Activated CD4-positive, alpha-beta T cell treated with anti-CD3 and anti-CD28 coated beads for 24 hours (primary cell): ENCODE data around the gene GPR65.
A peak's percentile ranks its signal among the peaks of the same experiment; 100 is the strongest.

ENCODE experiments used
- DNase-seq, 2 donors: peaks; one replicate each; pipeline ENCODE4 v3.0.0-alpha.2; 2020; ENCODE audit warnings: low read depth in 2 of 2

Gene GPR65

DNA sequence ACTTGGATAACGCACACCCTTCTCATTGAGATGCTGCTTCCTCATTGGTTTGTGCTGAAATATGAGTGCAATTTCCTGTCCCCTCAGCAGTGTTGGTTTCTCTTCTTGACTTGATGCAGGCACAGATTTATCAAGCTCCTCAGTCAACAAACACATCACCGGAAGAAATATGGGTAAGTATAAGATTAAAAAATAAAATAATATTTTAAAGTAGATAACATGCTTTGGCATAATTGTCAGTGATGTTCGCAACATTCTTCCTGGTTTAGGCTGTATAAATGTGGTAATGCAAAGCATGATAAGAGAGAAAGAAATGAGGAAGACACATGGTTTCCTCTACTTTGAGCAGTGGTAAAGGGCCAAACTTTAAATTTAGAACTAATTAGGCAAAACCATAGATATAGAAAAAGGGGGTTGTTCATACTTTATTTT, at the start of gene GPR65:
Gene GPR65 (plus strand): TSS at position 86 of the 432 bp plus-strand sequence. CDS start 5,713 bp downstream, outside the sequence.
- DNase-seq = no peak

GRCh38 chr14:87955501-87955900, 49.4 kb upstream of the GPR65 start:
- DNase-seq = no peak

DNA sequence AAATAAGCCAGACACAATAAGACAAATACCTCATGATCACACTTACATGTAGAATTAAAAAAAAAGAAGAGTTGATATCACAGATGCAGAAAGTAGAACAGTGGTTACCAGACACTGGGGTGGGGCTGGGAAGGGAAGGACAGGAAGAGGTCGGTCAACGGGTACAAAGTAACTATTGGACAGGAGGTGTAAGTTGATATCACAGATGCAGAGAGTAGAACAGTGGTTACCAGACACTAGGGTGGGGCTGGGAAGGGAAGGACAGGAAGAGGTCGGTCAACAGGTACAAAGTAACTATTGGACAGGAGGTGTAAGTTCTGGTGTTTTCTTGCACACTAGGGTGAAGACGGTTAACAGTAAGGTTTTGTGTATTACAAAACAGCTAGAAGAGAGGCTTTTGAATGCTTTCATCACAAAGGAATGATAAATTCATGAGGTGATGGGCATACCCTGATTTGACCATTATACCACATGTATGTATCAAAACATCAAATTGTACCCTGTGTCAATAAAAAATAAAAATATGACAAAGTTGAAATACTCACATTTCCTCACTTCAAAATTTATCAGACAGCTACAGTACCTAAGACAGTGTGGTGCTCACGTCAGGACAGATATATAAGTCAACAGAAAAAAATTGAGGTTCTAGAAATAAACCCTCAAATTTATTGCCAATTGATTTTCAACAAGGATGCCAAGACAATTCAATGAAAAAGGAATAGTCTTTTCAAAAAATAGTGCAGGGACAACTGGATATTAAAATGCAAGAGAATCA, 44.7 kb upstream of the GPR65 start:
- no peak for DNase-seq

DNA sequence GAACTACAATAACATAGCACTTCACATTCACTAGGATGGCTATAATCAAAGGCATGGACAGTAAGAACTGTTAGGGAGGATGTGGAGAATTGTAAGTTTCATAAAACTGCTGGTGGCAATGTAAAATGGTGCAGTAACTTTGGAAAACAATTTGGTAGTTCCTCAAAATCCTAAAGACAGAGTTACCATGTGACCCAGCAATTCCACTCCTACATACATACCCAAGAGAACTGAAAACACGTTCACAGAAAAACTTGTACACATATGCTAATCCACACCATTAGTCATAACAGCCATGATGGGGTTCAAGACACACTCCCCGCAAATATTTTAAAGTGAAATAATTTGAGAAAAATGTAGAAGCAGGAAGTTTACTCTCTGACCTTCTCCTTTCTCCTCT, 43.7 kb upstream of the GPR65 start:
- DNase-seq = no peak

- DNase-seq = no peak
Observed at GRCh38 chr14:87966816-87967215, 38.1 kb upstream of the GPR65 start.

DNA sequence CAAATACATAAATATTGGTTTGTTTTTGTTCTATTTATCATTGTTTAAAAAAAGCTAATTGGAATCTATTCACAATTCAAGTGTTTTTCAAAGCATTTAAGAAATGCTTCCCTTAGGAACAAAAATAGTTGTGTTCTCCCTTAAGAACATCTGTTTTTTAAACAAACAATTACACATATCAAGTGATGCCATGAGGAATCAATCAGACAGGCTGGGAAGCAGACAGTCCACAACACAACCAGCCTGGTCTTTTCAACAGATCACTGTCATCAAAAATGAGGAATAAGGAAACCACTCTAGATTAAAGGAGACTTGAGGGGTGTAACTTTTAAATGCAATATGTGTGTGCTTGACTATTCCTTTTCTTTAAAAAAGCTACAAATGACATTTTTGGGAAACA, 37.4 kb upstream of the GPR65 start:
- DNase-seq = no peak

- DNase-seq = no peak
Observed at GRCh38 chr14:87971010-87971409, 33.9 kb upstream of the GPR65 start.

- no peak for DNase-seq
Observed at GRCh38 chr14:87975636-87976035, 29.3 kb upstream of the GPR65 start.

GRCh38 chr14:87979689-87980088, 25.2 kb upstream of the GPR65 start:
- no peak for DNase-seq

- DNase-seq = no peak
Observed at GRCh38 chr14:87989221-87989955, 15.5 kb upstream of the GPR65 start.

GRCh38 chr14:87989956-87990299, 15.0 kb upstream of the GPR65 start:
- DNase-seq = no peak

DNA sequence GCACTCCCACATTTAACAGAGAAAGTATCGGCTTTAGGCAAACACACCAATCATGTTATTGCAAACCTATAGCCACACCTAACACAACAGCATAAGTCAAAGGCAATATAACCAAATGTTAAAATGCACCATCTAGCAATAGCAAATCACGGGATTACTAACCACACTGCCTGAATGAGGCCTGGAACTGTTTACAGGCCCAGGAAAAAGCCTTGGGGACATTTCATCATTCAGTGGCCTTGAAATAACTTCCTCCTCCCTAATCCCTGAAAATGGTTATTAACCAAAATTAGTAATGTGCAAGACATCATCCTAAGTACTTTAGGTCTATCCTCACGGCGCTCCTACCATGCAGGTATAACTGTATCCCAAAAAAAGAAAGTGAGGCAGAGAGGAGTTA, 14.3 kb upstream of the GPR65 start:
- no peak for DNase-seq

DNA sequence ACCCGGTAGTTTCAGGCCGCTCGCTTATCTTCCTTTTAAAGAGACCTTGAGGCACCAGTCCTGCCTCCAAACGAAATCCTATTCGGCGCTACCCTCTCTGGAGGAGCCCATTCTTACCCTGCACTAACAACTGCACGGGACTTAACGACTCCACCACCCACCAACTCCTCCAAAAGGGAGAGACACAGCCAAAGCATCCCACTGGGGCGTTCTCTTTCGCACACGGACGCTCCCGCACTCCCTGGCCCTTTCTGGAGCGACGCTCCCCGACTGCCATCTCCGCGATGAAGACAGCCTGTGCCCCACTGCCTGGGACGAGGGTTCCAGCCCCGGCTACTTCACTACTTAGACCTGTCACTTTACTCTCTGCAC, 12.6 kb upstream of the GPR65 start:
- DNase-seq = no peak

- peak; percentile 89 to 91 for DNase-seq
Observed at GRCh38 chr14:87992718-87993628, 12.0 kb upstream of the GPR65 start, which contains the start of gene GALC. Gene GALC (minus strand): TSS chr14:87993182. CDS start chr14:87993164, 18 bp downstream.

DNA sequence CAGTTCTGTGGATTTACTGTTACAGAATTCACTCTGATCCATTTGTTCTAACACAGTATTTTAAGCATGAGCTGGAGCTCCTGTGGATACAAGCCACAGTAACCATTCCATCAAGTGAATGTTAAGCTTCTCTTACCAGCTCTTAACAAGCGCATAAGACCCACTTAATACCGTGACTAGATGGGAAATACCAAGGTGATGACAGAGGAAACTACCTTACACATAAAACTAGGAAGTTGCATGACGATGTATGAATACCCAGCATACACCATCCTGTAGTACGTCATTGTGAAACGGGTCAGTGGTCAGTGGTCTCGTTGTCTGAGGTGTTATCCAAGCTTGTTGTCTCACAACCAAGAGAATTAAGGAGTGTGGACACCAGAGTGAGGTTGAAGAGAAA, 10.0 kb upstream of the GPR65 start:
- DNase-seq = no peak

- no peak for DNase-seq
Observed at GRCh38 chr14:87995500-87996290, 9.2 kb upstream of the GPR65 start.

DNA sequence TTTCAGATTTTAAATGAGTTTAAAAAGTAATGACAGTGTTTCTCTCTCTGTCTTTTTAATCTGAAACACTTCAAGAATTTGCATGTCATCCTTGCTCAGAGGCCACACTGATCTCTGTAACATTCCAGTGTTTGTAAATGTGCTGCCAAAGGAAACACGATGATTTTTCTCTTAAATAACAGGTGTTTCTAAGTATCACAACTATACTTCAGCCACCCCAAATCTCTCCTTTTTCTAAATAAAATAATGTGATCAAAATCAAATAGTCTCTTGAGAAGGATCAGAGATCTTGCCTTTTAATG, 8.7 kb upstream of the GPR65 start:
- DNase-seq = no peak

- no peak for DNase-seq
Observed at GRCh38 chr14:87998482-87998881, 6.5 kb upstream of the GPR65 start.

DNA sequence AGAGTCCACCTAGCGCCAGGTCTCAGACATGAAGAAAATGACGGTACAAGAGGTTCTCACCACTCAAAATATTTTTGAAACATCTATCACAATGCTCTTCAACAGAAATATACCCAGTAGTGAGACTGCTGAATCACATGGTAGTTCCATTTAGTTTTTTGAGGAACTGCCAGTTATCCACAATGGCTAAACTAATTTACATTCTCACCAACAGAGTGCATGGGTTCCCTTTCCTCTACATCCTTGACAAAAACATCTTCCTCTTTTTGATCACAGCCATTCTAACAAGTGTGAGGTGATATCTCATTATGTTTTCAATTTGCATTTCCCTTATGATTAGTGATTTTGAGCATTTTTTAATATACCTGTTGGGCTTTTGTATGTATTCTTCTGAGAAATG, 5.7 kb upstream of the GPR65 start:
- no peak for DNase-seq

DNA sequence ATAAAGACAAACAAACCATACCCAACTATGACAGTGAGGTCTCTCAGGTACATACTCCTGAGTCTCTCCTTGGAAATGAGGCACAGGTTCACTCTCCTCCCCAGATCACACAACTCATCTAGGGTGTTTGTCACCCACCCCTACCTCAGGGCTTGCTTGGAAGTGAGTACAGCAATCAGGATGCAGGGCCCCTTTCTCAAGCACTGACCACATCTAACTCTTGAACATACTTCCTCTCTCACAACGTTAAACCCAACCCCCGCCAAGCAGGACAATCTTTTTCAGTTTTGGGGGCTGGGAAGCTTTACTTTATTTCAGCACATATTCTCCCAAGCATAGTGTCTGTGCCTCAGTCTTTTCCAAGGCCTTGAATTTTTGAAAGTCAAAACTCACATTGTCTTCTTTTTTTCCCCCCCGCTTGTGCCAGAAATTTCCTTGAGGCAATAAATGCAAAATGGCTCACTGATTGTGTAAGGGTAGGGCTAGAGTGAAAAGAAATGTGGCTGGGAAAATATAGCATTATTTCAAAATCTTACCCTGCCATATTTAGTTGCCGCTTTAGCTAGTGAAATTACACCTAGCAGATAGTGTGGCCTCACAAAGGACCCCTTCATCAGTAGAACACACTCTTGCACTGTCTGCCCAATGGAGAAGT, 2.4 kb upstream of the GPR65 start:
- DNase-seq = no peak

- no peak for DNase-seq
Observed at GRCh38 chr14:88003425-88003824, 1.5 kb upstream of the GPR65 start.
